Caco-2 (cell line): ENCODE results near the gene PPP2R2D. TPM values are rescaled to one million over a fixed set of nuclear protein-coding genes. Genes with fewer than 3 reads are reported as not detected.

Experiments used
- Bru-seq: library from RNA; stranded (reverse); fragments of 400-500 nt; gene quantifications from one replicate; lab custom pipeline; 2021; lab: Mats Ljungman, UMichigan
- BruChase-seq, 2 experiments: library from RNA; stranded (reverse); fragments of 400-500 nt; gene quantifications; one replicate each; lab custom pipeline; 2021; lab: Mats Ljungman, UMichigan
- BruUV-seq: library from RNA; stranded (reverse); fragments of 400-500 nt; replicated peaks from 2 replicates; lab custom pipeline; 2021; lab: Mats Ljungman, UMichigan
- CTCF ChIA-PET: fragments of 300-600 bp; sonication (Branson Sonifier 250); formaldehyde crosslinking; loops from one replicate; lab custom pipeline; 2022; ENCODE audit warnings: antibody characterized with exemption; lab: Charles Lee
- POLR2A ChIA-PET: fragments of 300-600 bp; sonication (Branson Sonifier 250); formaldehyde crosslinking; loops from one replicate; lab custom pipeline; 2022; ENCODE audit warnings: antibody characterized with exemption; lab: Charles Lee
- DNase-seq, 2 experiments: peaks; one replicate each; pipeline versions ENCODE4 v3.0.0 to v3.0.0-alpha.2; 2020 to 2022
- H3K27me3 ChIP-seq: replicated peaks from 2 replicates; pipeline ENCODE4 v1.6.0; 2011; ENCODE audit warnings: low read length; ENCODE audit not compliant: control insufficient read depth, insufficient read depth
- H3K36me3 ChIP-seq: 2 replicates; pipeline ENCODE4 v1.5.1; 2011; ENCODE audit warnings: low read length; ENCODE audit not compliant: control insufficient read depth, insufficient read depth
- H3K4me1 ChIP-seq: fragments of 250-450 bp; sonication (Bioruptor Pico); 2 replicates; pipeline ENCODE4 v1.5.1; 2020; ENCODE audit warnings: mild to moderate bottlenecking
- H3K4me3 ChIP-seq: 2 replicates; pipeline ENCODE4 v1.5.1; 2011; ENCODE audit warnings: low read depth, mild to moderate bottlenecking, control low read depth, low read length
- H3K9me3 ChIP-seq: fragments of 250-450 bp; sonication (Bioruptor Pico); 2 replicates; pipeline ENCODE4 v1.5.1; 2020; ENCODE audit warnings: mild to moderate bottlenecking, moderate library complexity
- H3K27ac Mint-ChIP-seq: one replicate; pipeline ENCODE4 v1.8.0; 2022; ENCODE audit warnings: mixed read lengths; ENCODE audit not compliant: unreplicated experiment
- H3K27me3 Mint-ChIP-seq: one replicate; pipeline ENCODE4 v1.8.0; 2022; ENCODE audit warnings: mixed read lengths; ENCODE audit not compliant: insufficient read depth, unreplicated experiment
- H3K36me3 Mint-ChIP-seq: one replicate; pipeline ENCODE4 v1.8.0; 2022; ENCODE audit warnings: mild to moderate bottlenecking, mixed read lengths; ENCODE audit not compliant: insufficient read depth, unreplicated experiment
- H3K4me1 Mint-ChIP-seq: one replicate; pipeline ENCODE4 v1.8.0; 2022; ENCODE audit warnings: low read depth, mixed read lengths; ENCODE audit not compliant: unreplicated experiment
- H3K4me3 Mint-ChIP-seq: one replicate; pipeline ENCODE4 v1.8.0; 2022; ENCODE audit warnings: mild to moderate bottlenecking, moderate library complexity, mixed read lengths; ENCODE audit not compliant: unreplicated experiment
- H3K9me3 Mint-ChIP-seq: one replicate; pipeline ENCODE4 v1.8.0; 2022; ENCODE audit warnings: mixed read lengths; ENCODE audit not compliant: unreplicated experiment
- intact Hi-C: fragments of 100-400 bp; cut with micrococcal nuclease; formaldehyde crosslinking; loops from one replicate; pipeline ENCODE4 v1.10.0; 2022; ENCODE audit not compliant: unreplicated experiment
- long read RNA-seq: library from polyadenylated mRNA; stranded (forward); transcript quantifications from one replicate; pipeline ENCODE4 v2.0.0, GENCODE V29; 2022
- total RNA-seq: library from RNA; stranded (reverse); gene quantifications from 2 replicates; pipeline ENCODE4 v1.2.3, GENCODE V29; 2022
- TF ChIP-seq, protein P1 (sequence below), 2 experiments: fragments of 200-600 bp in 1 of 2; IDR thresholded peaks; 1 replicate in 1 of 2; 2 replicates in 1 of 2; pipeline versions ENCODE4 v1.5.1 to v1.8.0; 2011 to 2022; ENCODE audit warnings: antibody characterized with exemption in 1 of 2, control low read depth in 1 of 2, inconsistent platforms in 1 of 2, low read depth in 1 of 2, low read length in 1 of 2, mild to moderate bottlenecking in 1 of 2, moderate library complexity in 1 of 2; ENCODE audit not compliant: insufficient read depth in 1 of 2, severe bottlenecking in 1 of 2, unreplicated experiment in 1 of 2

PPP2R2D gene
- total RNA-seq = 34.4 and 39.8 TPM in 2 replicates
- percentile 82 among the genes with signal in this experiment for Bru-seq, nascent RNA
- BruChase-seq, experiment 1, labeled RNA remaining after a 2-hour chase = percentile 84 among the genes with signal in this experiment
- percentile 82 among the genes with signal in this experiment for BruChase-seq, experiment 2, labeled RNA remaining after a 6-hour chase
- long read RNA-seq, full-length matches to known transcripts = 33 of 76 reads
- long read RNA-seq, partial matches to known transcripts = 14 of 76 reads
- long read RNA-seq, other reads (novel, unspliced or antisense) = 29 of 76 reads

DNA sequence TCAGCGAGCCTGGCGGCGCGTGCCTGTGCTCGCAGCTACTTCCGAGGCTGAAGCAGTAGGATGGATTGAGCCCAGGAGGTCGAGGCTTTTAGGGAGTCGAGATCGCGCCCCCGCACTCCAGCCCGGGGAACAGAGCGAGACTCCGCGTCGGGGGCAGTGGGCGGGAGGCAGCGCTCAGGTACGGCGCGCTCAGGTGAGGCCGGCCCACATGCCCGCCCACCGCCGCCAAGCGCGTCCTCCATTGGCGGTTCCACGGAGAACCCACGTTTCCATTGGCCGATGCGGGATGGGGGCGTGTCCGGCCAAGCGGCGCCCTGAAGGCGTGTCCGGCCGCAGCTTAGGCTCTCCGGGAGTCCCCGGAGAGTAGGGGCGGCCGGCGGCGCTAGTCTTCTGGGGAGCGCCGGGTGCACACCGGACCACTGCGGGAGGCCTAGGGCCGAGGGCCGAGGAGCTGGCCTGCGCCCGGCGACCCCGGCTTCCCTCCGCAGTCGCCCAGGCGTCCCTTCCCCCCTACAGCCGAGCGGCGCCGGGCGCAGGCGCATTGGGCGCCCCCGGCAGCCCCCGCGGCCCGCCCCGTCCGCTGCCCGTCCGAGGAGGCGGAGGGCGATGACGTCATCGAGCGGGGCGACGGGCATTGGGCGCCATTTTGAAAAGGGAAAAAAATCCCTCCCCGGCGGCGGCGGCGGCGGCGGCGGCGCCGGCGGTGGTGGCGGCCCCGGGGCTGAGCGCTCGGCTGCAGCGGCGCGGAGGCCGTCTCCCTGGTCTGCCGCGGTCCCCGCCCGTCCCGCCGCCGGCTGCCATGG lies at the start of gene PPP2R2D:
Gene PPP2R2D (plus strand): TSS at position 659 of the 803 bp plus-strand sequence. CDS start 141 bp downstream, at position 800.
- ChIA-PET POLR2A (interaction anchor here (0.6 to 1.3 kb wide), 3 partner anchors 48 to 634 kb away, joined by 3 to 6 read pairs (median 3); no protein-coding TSS in a partner anchor), CTCF (interaction anchor here (1.6 kb wide), 1 partner anchor 15 kb away, joined by 5 read pairs; no protein-coding TSS in a partner anchor)
- Histone ChIP-seq H3K9me3 (no peaks in the 10 kb centered on the region), H3K4me1 (peaks cover 19% of the 10 kb centered on the region; the same call in 1 of the 2 replicates), H3K27me3 (no peaks in the 10 kb centered on the region), H3K4me3 (peak within 1 kb of the TSS; percentile 88), H3K36me3 (no peaks in the 10 kb centered on the region)
- peak; percentile 96 to 98 for DNase-seq
- H3K9me3 Mint-ChIP-seq = no peaks in the 10 kb centered on the region
- H3K27ac Mint-ChIP-seq = peak within 1 kb of the TSS; percentile 83
- TF ChIP-seq, protein P1, sequence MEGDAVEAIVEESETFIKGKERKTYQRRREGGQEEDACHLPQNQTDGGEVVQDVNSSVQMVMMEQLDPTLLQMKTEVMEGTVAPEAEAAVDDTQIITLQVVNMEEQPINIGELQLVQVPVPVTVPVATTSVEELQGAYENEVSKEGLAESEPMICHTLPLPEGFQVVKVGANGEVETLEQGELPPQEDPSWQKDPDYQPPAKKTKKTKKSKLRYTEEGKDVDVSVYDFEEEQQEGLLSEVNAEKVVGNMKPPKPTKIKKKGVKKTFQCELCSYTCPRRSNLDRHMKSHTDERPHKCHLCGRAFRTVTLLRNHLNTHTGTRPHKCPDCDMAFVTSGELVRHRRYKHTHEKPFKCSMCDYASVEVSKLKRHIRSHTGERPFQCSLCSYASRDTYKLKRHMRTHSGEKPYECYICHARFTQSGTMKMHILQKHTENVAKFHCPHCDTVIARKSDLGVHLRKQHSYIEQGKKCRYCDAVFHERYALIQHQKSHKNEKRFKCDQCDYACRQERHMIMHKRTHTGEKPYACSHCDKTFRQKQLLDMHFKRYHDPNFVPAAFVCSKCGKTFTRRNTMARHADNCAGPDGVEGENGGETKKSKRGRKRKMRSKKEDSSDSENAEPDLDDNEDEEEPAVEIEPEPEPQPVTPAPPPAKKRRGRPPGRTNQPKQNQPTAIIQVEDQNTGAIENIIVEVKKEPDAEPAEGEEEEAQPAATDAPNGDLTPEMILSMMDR (IDR thresholded peaks at IDR 0.05; ENCODE audit: insufficient read depth in 1 of 2, low read depth in 1 of 2, low read length in 1 of 2, severe bottlenecking in 1 of 2, unreplicated experiment in 1 of 2) = no peak
- peak within 1 kb of the TSS; percentile 90 for H3K4me3 Mint-ChIP-seq
- peaks cover 10% of the 10 kb centered on the region for H3K27me3 Mint-ChIP-seq
- intact Hi-C loops = no loop called here
- peaks cover 33% of the 10 kb centered on the region for H3K36me3 Mint-ChIP-seq
- no TSS peak for BruUV-seq
- H3K4me1 Mint-ChIP-seq = peaks cover 19% of the 10 kb centered on the region

DNA sequence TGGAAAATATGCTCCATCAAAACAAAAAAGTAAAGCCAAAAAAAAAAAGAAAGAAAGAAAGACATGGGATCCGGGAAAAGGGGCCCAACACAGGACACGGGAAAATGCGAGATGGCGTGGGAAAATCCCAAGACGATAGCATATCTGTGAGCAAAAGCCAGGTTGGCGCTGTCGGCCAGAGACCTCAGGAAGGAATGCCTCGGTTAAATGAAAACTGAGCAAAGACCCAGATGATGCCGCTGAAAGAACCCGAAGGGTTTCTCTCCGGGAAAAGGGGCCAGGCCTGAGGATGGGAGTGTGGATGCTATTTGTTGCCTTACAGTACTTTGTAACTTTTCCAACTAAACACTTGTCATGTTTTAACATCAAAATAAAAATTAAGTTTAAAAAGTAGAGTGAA lies 49.5 kb upstream of the PPP2R2D start:
- intact Hi-C loops = no loop called here
- BruUV-seq = no TSS peak
- H3K9me3 ChIP-seq = no peaks in the 10 kb centered on the region
- no peak overlapping the region for H3K27ac Mint-ChIP-seq
- TF ChIP-seq, protein P1 (IDR thresholded peaks at IDR 0.05; ENCODE audit: insufficient read depth in 1 of 2, low read depth in 1 of 2, low read length in 1 of 2, severe bottlenecking in 1 of 2, unreplicated experiment in 1 of 2) = no peak
- H3K4me1 ChIP-seq = no peaks in the 10 kb centered on the region
- ChIA-PET CTCF (no interaction called here), POLR2A (no interaction called here)
- H3K27me3 Mint-ChIP-seq = peaks cover 4% of the 10 kb centered on the region
- no peak overlapping the region for H3K4me3 Mint-ChIP-seq
- peaks cover 11% of the 10 kb centered on the region for H3K9me3 Mint-ChIP-seq
- H3K4me3 ChIP-seq = no peak overlapping the region
- no peaks in the 10 kb centered on the region for H3K36me3 ChIP-seq
- H3K36me3 Mint-ChIP-seq = no peaks in the 10 kb centered on the region
- no peak for DNase-seq
- H3K4me1 Mint-ChIP-seq = no peaks in the 10 kb centered on the region
- no peaks in the 10 kb centered on the region for H3K27me3 ChIP-seq

DNA sequence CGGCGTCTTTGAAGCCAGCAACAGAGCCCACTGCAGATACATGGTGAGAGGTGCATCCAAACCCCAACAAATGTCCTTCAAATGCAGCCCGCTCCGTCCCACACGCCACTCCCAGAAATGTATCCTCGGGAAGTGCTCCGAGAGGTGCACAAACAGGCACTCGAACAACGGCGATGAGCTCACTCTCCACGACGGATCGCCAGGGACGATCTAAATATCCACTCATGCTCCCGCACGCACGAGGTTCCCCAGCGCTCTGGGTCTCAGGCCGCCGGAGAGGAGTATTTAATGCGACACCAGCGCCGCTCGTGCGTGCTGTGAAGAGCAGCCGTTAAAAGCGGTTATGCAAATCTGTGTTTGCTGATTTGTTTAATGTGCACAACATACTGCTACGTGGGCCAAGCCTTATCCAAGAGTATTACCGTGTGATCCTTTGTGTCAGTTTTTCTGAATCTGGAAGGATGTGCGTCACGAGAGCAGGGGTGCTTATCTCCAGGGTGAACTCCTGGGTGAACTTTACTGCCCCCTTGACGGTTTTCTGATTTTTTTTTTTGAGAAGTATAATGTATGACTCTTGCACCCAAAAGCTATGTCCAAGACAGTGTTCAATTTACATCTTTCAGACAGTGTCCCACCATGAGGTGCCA lies 48.5 kb upstream of the PPP2R2D start:
- peak in 1 of 2 experiments; percentile 26 for DNase-seq
- no peaks in the 10 kb centered on the region for H3K27me3 ChIP-seq
- no peaks in the 10 kb centered on the region for H3K36me3 ChIP-seq
- no peak overlapping the region for H3K4me3 Mint-ChIP-seq
- ChIA-PET CTCF (no interaction called here), POLR2A (no interaction called here)
- H3K9me3 ChIP-seq = no peaks in the 10 kb centered on the region
- H3K36me3 Mint-ChIP-seq = no peaks in the 10 kb centered on the region
- H3K4me1 Mint-ChIP-seq = no peaks in the 10 kb centered on the region
- no peak overlapping the region for H3K4me3 ChIP-seq
- TF ChIP-seq, protein P1 (IDR thresholded peaks at IDR 0.05; ENCODE audit: insufficient read depth in 1 of 2, low read depth in 1 of 2, low read length in 1 of 2, severe bottlenecking in 1 of 2, unreplicated experiment in 1 of 2) = no peak
- BruUV-seq = no TSS peak
- no peaks in the 10 kb centered on the region for H3K4me1 ChIP-seq
- H3K27me3 Mint-ChIP-seq = peaks cover 7% of the 10 kb centered on the region
- peaks cover 11% of the 10 kb centered on the region for H3K9me3 Mint-ChIP-seq
- no peak overlapping the region for H3K27ac Mint-ChIP-seq
- intact Hi-C loops = no loop called here
